Spleen (tissue), 11 donors: ENCODE data around the gene ARHGAP10. TPM values are rescaled to one million over a fixed set of nuclear protein-coding genes. Genes with fewer than 3 reads are reported as not detected.

Experiments used
- DNase-seq: peaks from one replicate; pipeline ENCODE4 v3.0.0-alpha.2; 2020
- H3K27ac ChIP-seq, 8 donors: fragments of 200-600 bp; sonication (generic) in 7 of 8; 1 replicate in 4 of 8; 2 replicates in 4 of 8; pipeline versions ENCODE4 v1.5.0 to v1.8.0; 2016 to 2021; ENCODE audit warnings: inconsistent platforms in 4 of 8, mild to moderate bottlenecking in 4 of 8, moderate library complexity in 1 of 8
- H3K27me3 ChIP-seq, 7 donors: fragments of 200-600 bp; sonication (generic) in 6 of 7; replicated peaks in 1 of 7; 1 replicate in 4 of 7; 2 replicates in 3 of 7; pipeline versions ENCODE4 v1.5.0 to v1.8.0; 2016 to 2021; ENCODE audit warnings: inconsistent platforms in 3 of 7, mild to moderate bottlenecking in 1 of 7
- H3K36me3 ChIP-seq, 6 donors: fragments of 200-600 bp; sonication (generic) in 5 of 6; 1 replicate in 4 of 6; 2 replicates in 2 of 6; pipeline versions ENCODE4 v1.5.0 to v1.8.0; 2016 to 2021; ENCODE audit warnings: inconsistent platforms in 2 of 6
- H3K4me1 ChIP-seq, 6 donors: fragments of 200-600 bp; sonication (generic) in 5 of 6; 1 replicate in 3 of 6; 2 replicates in 3 of 6; pipeline versions ENCODE4 v1.5.0 to v1.8.0; 2016 to 2021; ENCODE audit warnings: inconsistent platforms in 3 of 6
- H3K4me3 ChIP-seq, 8 donors: fragments of 200-600 bp; sonication (generic) in 7 of 8; 1 replicate in 4 of 8; 2 replicates in 4 of 8; pipeline versions ENCODE4 v1.5.0 to v1.8.0; 2016 to 2021; ENCODE audit warnings: inconsistent platforms in 4 of 8, mild to moderate bottlenecking in 4 of 8, moderate library complexity in 2 of 8
- H3K9me3 ChIP-seq, 8 donors: fragments of 200-600 bp; sonication (generic) in 7 of 8; 1 replicate in 4 of 8; 2 replicates in 4 of 8; pipeline versions ENCODE4 v1.5.0 to v1.8.0; 2016 to 2021; ENCODE audit warnings: inconsistent platforms in 4 of 8
- CTCF ChIP-seq, 11 experiments: fragments of 200-600 bp in 7 of 11; fragments of 450-650 bp in 4 of 11; sonication (generic) in 4 of 11; IDR thresholded peaks in 8 of 11; conservative IDR thresholded peaks in 3 of 11; 1 replicate in 7 of 11; 2 replicates in 4 of 11; pipeline versions ENCODE4 v1.4.0 to v1.8.0; 2016 to 2021; ENCODE audit warnings: antibody characterized with exemption in 11 of 11, inconsistent platforms in 4 of 11, mild to moderate bottlenecking in 1 of 11
- POLR2A ChIP-seq, 3 donors: fragments of 450-650 bp; IDR thresholded peaks; one replicate each; pipeline ENCODE4 v1.5.1; 2017; ENCODE audit warnings: antibody characterized with exemption in 3 of 3, mild to moderate bottlenecking in 1 of 3
- POLR2AphosphoS5 ChIP-seq, 3 donors: sonication (generic); formaldehyde crosslinking; IDR thresholded peaks; one replicate each; pipeline ENCODE4 v1.5.1; 2017; ENCODE audit warnings: antibody characterized with exemption in 3 of 3
- WGBS, 5 donors: extraction: QIAGEN DNeasy Blood & Tissue Kit in 3 of 5; methylation state at CpG; one replicate each; pipeline versions ENCODE4 v1.1.5 to v1.1.7; 2013 to 2018; 5-methylcytosine and 5-hydroxymethylcytosine counted together
- intact Hi-C: fragments of 100-400 bp; cut with DNase I; formaldehyde crosslinking; loops from one replicate; pipeline ENCODE4 v1.15.0; 2023; ENCODE audit warnings: low total_unique reads
- polyA plus RNA-seq, 3 donors: library from polyadenylated mRNA; stranded (reverse); fragments of 200-250 nt; gene quantifications; one replicate each; pipeline ENCODE4 v1.2.1, GENCODE V29; 2013
- total RNA-seq, 7 donors: library from RNA; depleted of rRNA in 3 of 7; stranded (reverse); fragments of >200 nt in 3 of 7; fragmentation: NEBNext Ultra II Directional in 4 of 7; extraction: Animal tissue kit (Norgen Biotek cat#: 25700) in 4 of 7; gene quantifications; one replicate each; pipeline versions ENCODE4 v1.1.0 to v1.2.1, GENCODE V29; 2016 to 2021
- donor health status: healthy with polysubstance abuse.
- donor health status: DM: no; HTN: no; CAD: no; lungs with moderate emphysema.
- donor health status: DM: no; HTN: no; CAD: no.
- donor health status: Bipolar disorder and iron deficiency.
- donor health status: healthy.
- donor health status: DM: no; HTN: no; CAD: no.
- donor health status: DM: yes; HTN: yes; CAD: no.

The ARHGAP10 gene
- total and polyA plus RNA-seq, 10 donors: 4.0 to 35.5 (median 13.3) TPM

DNA sequence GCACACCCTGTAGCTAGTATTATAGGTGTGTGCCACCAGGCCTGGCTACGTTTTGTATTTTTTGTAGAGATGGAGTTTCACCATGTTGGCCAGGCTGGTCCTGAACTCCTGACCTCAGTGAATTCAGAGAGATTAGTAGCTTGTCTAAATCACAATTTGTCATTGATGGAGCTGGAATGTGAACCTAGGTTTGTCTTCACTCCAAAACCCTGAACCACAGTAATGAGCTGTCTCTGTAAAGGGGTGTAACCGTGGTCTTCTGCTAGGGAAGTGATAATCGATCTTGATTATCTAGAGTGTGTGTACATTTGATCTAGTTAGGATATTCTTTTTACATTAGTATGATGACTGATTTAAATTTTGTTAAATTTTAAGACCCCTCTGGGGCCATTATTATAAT lies 8.3 kb downstream of the ARHGAP10 start:
- H3K4me1 ChIP-seq: peaks cover 0 to 18% (median 5%) of the 10 kb centered on the region in 6 donors
- peaks cover 0 to 5% (median 0%) of the 10 kb centered on the region in 7 donors for H3K27me3 ChIP-seq
- intact Hi-C loops: no loop called here
- no peak overlapping the region for H3K4me3 ChIP-seq
- no peaks in the 10 kb centered on the region for H3K9me3 ChIP-seq
- no peaks in the 10 kb centered on the region for H3K36me3 ChIP-seq
- 74 to 88% (median 76%) methylated on average over 3 of the region's 3 CpGs for WGBS, 5 donors
- H3K27ac ChIP-seq: no peak overlapping the region
- DNase-seq: no peak
- no peak for TF ChIP-seq POLR2AphosphoS5 (IDR thresholded peaks at IDR 0.05)
- TF ChIP-seq CTCF (IDR thresholded peaks at IDR 0.05 in 8 of 11, conservative IDR thresholded peaks at IDR 0.05 in 3 of 11): no peak
- TF ChIP-seq POLR2A (IDR thresholded peaks at IDR 0.05): no peak

DNA sequence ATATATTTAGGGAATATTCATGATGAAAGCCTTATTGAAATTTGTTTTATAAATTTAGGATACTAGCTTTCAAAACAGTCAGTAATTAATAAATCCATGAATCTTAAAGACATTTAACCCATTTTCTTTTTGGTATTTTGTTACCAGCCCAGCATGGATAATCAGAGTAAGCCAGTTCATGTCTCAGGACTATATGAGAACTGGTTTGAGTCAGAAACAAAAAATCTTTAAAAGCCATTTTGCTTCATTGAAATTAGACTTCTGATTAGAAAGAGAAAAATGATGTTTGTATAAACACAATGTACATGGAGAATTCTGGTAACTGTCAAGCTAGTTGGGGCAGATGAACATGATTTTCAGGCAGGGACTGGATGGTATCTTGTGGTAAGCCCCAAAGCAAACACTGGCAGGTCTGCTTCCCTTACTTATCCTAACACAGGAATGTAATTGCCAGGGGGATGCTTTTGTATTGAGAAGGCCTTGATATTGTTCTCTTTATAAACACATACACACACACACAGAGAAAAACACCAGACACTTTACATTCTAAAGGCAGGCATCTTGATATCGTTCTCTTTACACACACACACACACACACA lies 9.4 kb downstream of the ARHGAP10 start:
- no peak for DNase-seq
- intact Hi-C loops: no loop called here
- TF ChIP-seq POLR2AphosphoS5 (IDR thresholded peaks at IDR 0.05): no peak
- TF ChIP-seq CTCF (IDR thresholded peaks at IDR 0.05 in 8 of 11, conservative IDR thresholded peaks at IDR 0.05 in 3 of 11): no peak
- TF ChIP-seq POLR2A (IDR thresholded peaks at IDR 0.05): no peak
- Histone ChIP-seq H3K4me3 (no peak overlapping the region), H3K27ac (no peak overlapping the region), H3K9me3 (no peaks in the 10 kb centered on the region), H3K36me3 (no peaks in the 10 kb centered on the region), H3K27me3 (peaks cover 0 to 5% (median 0%) of the 10 kb centered on the region in 7 donors), H3K4me1 (peaks cover 0 to 18% (median 3%) of the 10 kb centered on the region in 6 donors)
- 72 to 91% (median 78%) methylated on average over 1 of the region's 1 CpG for WGBS, 5 donors

DNA sequence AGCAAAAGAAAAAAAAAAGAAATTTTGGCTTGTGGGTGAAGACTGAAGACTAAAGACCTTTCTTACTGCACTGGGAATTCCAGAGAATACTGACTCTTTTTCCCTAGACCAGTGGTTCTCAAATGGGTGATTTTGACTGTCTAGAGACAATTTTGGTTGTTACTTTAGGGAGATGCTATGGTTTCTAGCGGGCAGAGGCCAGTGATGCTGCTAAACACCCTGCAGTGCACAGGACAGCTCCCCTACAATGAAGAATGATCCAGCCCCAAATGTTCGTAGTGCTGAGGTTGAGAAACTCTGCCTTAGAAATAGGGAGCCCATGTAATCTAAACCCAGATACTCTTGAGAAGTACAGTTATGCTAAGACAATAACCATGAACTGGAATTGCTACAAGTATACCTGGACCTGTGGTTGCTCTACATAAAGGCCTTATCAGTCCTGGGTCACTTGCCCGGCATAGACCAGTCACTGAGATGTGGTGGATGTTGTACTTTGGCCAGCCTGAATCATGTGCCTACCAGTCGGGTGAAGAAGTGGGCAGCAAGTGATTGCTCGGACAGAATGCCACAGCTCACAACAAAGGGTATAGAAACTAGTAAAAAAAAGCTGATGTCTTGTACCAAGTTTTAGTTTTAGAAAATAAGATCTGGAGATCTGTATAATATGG lies 16.0 kb downstream of the ARHGAP10 start:
- Histone ChIP-seq H3K9me3 (no peaks in the 10 kb centered on the region), H3K4me3 (no peak overlapping the region), H3K36me3 (no peaks in the 10 kb centered on the region), H3K4me1 (peaks cover 0 to 6% (median 0%) of the 10 kb centered on the region in 6 donors), H3K27me3 (no peaks in the 10 kb centered on the region), H3K27ac (no peak overlapping the region)
- TF ChIP-seq POLR2AphosphoS5 (IDR thresholded peaks at IDR 0.05): no peak
- no peak for TF ChIP-seq CTCF (IDR thresholded peaks at IDR 0.05 in 8 of 11, conservative IDR thresholded peaks at IDR 0.05 in 3 of 11)
- no peak for TF ChIP-seq POLR2A (IDR thresholded peaks at IDR 0.05)
- DNase-seq: no peak
- intact Hi-C loops: no loop called here
- 90 to 96% (median 94%) methylated on average over 5 of the region's 5 CpGs for WGBS, 5 donors

DNA sequence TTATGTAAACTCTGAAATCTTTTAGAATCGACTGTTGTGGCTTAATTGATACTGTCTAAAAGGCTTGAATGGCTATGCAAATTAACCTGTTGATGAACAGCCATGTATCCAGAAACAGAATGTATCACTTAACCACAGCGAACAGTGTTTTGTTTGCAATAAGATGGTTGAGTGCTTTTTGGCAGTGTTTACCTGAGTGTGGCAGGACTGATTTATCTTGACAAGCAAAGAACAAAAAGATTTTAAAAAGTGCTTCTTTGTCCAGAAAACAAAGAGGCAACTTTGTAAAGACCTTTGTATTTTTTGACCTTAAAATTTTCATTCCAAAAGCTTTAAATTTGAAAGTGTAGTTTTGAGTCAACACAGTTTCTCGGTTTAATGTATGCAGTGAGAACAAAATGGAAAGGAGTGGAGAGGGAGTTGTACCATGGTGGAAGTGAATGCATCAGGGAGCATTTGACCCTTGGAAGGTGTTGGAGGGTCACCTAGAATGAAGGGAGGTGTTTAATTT lies 18.0 kb downstream of the ARHGAP10 start:
- intact Hi-C loops: no loop called here
- Histone ChIP-seq H3K36me3 (no peaks in the 10 kb centered on the region), H3K9me3 (no peaks in the 10 kb centered on the region), H3K27me3 (no peaks in the 10 kb centered on the region), H3K4me1 (no peaks in the 10 kb centered on the region), H3K27ac (no peak overlapping the region), H3K4me3 (no peak overlapping the region)
- no peak for TF ChIP-seq POLR2AphosphoS5 (IDR thresholded peaks at IDR 0.05)
- no peak for TF ChIP-seq CTCF (IDR thresholded peaks at IDR 0.05 in 8 of 11, conservative IDR thresholded peaks at IDR 0.05 in 3 of 11)
- no peak for TF ChIP-seq POLR2A (IDR thresholded peaks at IDR 0.05)
- 66 to 80% (median 73%) methylated on average over 3 of the region's 3 CpGs for WGBS, 5 donors
- no peak for DNase-seq
